T-helper 2 cell treated with Interferon-gamma antibody and Interleukin-4, amounts not matched to agents 100 ng/mL and 5 ng/mL, for 36 hours (primary cell): ENCODE results near the gene DUXB. TPM values are rescaled to one million over a fixed set of nuclear protein-coding genes. Genes with fewer than 3 reads are reported as not detected.

Experiments
- intact Hi-C: fragments of 100-400 bp; cut with micrococcal nuclease; formaldehyde crosslinking; loops from one replicate; pipeline ENCODE4 v1.15.1; 2023
- total RNA-seq: library from RNA; stranded (reverse); gene quantifications from 2 replicates; pipeline ENCODE4 v1.2.3, GENCODE V29; 2022

The DUXB gene
- total RNA-seq, 1 donor from 2014 or later: not detected

- intact Hi-C loops: no loop called here
Measured at GRCh38 chr16:75660726-75661302, 40.4 kb downstream of the DUXB start.

- intact Hi-C loops: no loop called here
Measured at GRCh38 chr16:75660321-75660720, 40.9 kb downstream of the DUXB start.

GRCh38 chr16:75658175-75658574 is 43.1 kb downstream of the DUXB start:
- intact Hi-C loops: no loop called here

GRCh38 chr16:75653922-75654321 is 47.3 kb downstream of the DUXB start:
- intact Hi-C loops: no loop called here

- intact Hi-C loops: loop anchor here (1.0 to 10.0 kb wide), 4 partner anchors 184 to 982 kb away; partner anchors contain the start of genes CFDP1, RFWD3, TMEM170A and WDR59
Measured at GRCh38 chr16:75648265-75649076, 52.8 kb downstream of the DUXB start.

GRCh38 chr16:75647492-75648264 is 53.6 kb downstream of the DUXB start, which contains the start of the genes KARS1 and TERF2IP:
Gene KARS1 (minus strand): TSS chr16:75647665. CDS start chr16:75647639, 26 bp downstream.
Gene TERF2IP (plus strand): TSS chr16:75647773. CDS start chr16:75647883, 110 bp downstream.
- intact Hi-C loops: loop anchor here (1.0 to 10.0 kb wide), 12 partner anchors 24 to 1543 kb away; partner anchors contain the start of genes ADAT1, CFDP1, GABARAPL2 and PSMD7

- intact Hi-C loops: loop anchor here (1.0 to 10.0 kb wide), 9 partner anchors 24 to 1543 kb away; partner anchors contain the start of genes ADAT1, GABARAPL2, PSMD7 and TMEM231
Measured at GRCh38 chr16:75647112-75647491, 54.2 kb downstream of the DUXB start.

- intact Hi-C loops: loop anchor here (10.0 kb wide), 1 partner anchor 660 kb away; the partner anchor contains the start of gene WDR59
Measured at GRCh38 chr16:75644240-75645012, 56.8 kb downstream of the DUXB start.

Other genes with a start within 250 kb of the DUXB start
- 38.2 and 44.1 TPM in 2 replicates for gene TMEM170A, start 236.8 kb downstream of the DUXB start, total RNA-seq
- 0.05 TPM in 1 of 2 replicates, not detected in the other for gene CHST6, start 206.0 kb downstream of the DUXB start, total RNA-seq
- not detected in 2 replicates for gene CHST5, start 165.4 kb downstream of the DUXB start, total RNA-seq
- 1.7 and 2.0 TPM in 2 replicates for gene TMEM231, start 145.2 kb downstream of the DUXB start, total RNA-seq
- gene GABARAPL2, start 135.1 kb downstream of the DUXB start, total RNA-seq: 61.4 and 63.1 TPM in 2 replicates
- 45.1 and 47.8 TPM in 2 replicates for gene ADAT1, start 78.2 kb downstream of the DUXB start, total RNA-seq
- 198 and 199 TPM in 2 replicates for gene KARS1, start 53.8 kb downstream of the DUXB start, total RNA-seq
- gene TERF2IP, start 53.7 kb downstream of the DUXB start, total RNA-seq: 67.4 and 67.6 TPM in 2 replicates
- not detected in 2 replicates for gene CPHXL2, start 24.5 kb downstream of the DUXB start, total RNA-seq
- not detected in 2 replicates for gene CPHXL, start 25.0 kb upstream of the DUXB start, total RNA-seq